Esophagus squamous epithelium (tissue), 4 donors: ENCODE measurements around the gene CREBBP.

Experiments
- CTCF ChIP-seq, 6 experiments: fragments of 450-650 bp in 4 of 6; fragments of 200-600 bp in 2 of 6; sonication (generic) in 2 of 6; IDR thresholded peaks; one replicate each; pipeline ENCODE4 v1.5.1; 2016 to 2019; ENCODE audit warnings: antibody characterized with exemption in 6 of 6, mild to moderate bottlenecking in 4 of 6, moderate library complexity in 4 of 6
- POLR2A ChIP-seq, 4 donors: fragments of 450-650 bp; IDR thresholded peaks; one replicate each; pipeline ENCODE4 v1.6.1; 2017; ENCODE audit warnings: antibody characterized with exemption in 4 of 4, mild to moderate bottlenecking in 4 of 4, moderate library complexity in 3 of 4

GRCh38 chr16:3774819-3775218 is 105.7 kb downstream of the CREBBP start:
- TF ChIP-seq CTCF (IDR thresholded peaks at IDR 0.05) (no peak), POLR2A (IDR thresholded peaks at IDR 0.05) (no peak)
